HG03575 (cell line): ENCODE data around the gene RTN1.
A peak's percentile ranks its signal among the peaks of the same experiment; 100 is the strongest.

Experiments
- ATAC-seq: cut with Tn5 transposase; IDR thresholded peaks from one replicate; pipeline ENCODE4 v1.9.1; 2021; ENCODE audit not compliant: unreplicated experiment, insufficient number of reproducible peaks, low FRiP score; ENCODE audit errors: extremely low read depth

The RTN1 gene

DNA sequence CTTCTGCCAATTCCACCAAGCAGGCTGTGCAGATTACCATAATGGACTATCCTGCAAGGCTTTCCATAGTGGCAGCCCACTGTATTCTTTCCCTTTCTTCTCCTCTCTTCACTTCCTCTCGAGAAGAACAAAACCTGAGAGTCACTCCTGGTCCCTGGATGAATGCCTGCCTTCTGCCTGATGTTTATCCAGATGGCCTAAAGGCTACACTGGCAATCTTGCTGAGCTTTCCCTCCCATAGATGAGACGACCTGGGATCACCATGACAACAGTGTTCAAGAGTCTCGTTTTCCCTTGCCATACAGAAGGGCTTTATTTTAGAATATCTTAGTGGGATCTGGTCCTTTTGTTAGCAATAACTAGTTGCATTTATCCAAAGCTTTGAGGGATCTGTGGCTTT lies 142.3 kb downstream of the RTN1 start:
- no peak for ATAC-seq

DNA sequence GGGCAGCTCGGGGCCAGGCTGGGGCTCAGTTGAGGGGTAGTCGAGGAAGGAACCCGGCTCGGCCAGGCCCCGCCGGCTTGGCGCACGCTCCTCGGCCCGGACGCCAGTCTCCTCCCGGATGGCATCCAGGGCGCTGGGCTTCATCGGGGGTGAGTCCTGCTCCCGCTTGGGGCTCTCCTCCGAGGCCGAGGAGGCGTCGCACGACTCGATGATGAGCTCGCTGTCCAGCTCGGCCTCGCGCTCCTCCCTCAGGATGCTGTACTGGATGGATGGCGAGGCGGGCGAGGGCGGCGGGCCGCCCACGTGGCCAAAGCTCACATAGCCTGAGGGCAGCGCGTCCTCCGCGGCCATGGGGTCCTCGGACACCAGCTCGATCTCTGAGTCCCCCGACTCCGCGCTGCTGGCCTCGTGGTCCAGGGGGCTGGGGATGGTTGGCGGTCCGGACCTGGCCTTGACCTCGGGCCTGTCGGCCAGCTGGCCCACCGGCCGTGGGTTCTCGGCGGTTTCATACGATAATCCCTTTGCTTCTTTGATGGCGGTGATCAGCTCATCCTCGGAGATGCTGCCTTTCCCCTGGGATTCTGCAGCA lies 143.4 kb downstream of the RTN1 start:
- ATAC-seq: no peak

DNA sequence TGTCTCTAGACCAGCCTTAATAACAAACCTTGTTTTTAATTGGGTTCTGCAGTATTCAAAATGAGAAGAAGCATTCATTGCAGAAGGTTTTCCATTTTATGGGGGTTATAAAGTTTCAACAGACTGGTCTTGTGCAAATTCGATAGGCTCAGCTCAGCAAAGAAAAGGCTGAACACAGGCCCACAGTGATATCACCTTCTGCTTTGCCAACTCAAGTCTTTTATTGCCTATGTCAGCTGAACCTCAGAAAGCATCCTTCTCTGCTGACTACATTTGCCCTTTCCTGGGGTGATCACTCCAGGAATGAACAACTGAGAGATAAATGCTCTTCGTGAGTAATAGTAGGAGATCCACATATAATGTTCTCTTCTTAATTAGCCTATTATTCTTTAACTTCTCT lies 159.5 kb downstream of the RTN1 start:
- ATAC-seq: no peak

DNA sequence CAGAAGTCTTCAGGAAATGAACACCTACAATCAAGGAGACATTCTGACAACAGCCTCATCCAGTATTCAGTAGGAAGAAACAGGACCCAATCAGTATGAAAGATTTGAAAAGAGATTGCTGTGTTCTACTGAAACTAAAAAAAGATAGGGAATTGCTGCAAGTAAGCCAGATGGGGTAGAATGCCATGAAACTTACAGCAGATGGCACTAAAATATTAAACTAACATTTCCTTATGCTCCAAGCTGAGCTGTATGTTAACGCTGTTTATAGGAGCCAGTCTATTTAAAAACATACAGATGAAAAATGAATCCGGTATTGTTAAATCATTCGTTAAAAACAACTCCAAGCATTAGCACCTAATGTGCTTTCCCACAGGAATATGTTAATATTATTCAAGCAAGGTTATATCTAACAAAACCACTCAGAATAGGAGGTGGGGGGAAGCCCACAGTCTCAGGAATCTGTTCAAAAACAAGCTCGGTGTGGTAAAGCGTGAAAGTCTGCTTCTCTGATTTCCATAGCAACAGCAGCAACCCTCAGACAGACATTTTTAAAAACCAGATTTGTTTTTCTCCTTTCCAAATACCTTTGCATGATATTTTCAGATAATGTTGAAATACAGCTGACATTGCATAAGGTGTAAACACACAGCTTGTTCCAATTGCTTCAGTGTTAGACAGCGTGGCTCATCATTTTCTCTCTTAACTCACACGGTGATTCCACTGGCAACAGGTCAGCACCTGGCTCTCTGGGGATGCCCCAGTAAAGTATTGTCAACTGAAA lies 162.6 kb downstream of the RTN1 start:
- no peak for ATAC-seq

DNA sequence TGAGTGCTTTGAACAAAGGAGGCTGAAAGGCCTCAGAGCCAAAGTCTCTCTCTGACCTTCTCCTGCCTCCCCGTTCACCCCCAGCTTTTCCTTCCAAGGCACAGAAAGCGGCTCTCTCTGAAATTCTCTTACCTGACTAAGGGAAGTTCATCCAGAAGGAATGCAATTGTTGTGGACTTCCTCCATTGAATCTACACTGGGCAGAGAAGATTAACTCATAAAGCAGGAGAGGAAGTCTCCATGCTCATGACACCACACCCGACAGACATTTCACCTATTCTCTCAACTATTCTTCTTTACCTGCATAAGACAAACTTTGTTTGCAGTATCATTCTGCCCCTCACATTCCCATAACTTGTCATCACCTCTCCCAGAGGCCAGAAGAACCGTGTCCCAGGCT lies 164.7 kb downstream of the RTN1 start:
- no peak for ATAC-seq

DNA sequence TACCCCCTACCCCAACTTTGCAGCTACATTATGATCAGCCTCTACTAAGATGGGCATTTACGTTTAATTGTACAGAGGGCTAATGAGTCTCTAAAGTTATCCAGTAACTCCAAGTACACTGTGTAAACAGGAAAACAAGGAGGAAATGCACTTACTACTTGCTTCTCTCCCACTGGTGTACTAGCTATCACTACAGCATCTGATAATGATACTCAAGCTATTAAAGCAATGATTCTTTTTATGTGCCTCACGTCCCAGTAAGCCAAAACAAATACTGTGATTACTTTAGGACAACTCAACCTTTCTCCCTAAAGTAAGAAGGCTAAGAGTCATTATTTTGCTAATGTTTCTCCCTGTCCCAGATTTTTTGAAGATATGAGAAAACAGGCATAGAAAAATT lies 165.3 kb downstream of the RTN1 start:
- ATAC-seq: no peak

DNA sequence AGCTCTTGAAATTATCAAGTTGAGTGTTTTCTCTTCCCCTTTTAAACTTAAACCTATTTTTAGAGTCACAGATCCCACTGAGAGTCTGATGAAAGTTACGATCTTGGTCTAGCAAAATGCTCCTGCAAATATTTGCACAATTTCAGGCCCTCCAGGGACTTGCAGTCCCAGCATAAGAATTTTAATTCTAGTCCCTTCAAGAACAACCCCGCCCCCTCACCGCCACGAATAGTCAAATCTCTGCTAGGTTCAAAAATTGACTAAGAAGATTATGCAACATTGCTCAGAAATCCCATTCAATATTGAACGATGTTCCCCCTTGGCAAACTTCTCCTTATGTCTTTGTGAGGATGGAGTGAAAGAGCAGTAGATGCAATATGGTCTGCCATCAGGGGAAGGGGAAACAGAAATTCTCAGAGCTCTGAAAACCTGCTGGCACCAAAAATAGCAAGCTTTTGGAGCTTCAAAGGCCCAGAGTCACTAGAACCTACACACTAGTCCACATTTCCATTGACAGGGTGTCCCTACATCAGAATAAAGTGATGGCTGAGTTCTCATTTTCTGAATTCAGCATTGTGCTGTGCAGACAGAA lies 166.4 kb downstream of the RTN1 start:
- ATAC-seq: no peak

DNA sequence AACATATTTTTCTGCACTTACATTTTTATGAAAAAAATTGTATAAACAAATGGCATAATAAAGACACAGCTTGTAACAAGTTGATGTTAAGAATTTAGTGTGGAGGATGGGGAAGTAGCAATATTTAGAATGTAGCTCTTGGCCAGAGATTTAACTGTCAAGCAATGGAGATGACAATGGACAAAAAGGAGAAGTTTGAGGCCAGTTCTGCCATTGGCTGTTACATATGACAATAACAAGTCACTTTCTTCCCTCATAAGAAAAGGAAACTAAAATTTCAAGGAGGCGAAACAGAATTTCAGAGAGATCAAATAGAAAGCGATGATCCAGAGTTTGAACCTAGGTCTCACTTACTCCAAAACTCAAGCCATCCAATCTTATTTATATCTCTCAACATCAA lies 171.1 kb downstream of the RTN1 start:
- ATAC-seq: no peak

DNA sequence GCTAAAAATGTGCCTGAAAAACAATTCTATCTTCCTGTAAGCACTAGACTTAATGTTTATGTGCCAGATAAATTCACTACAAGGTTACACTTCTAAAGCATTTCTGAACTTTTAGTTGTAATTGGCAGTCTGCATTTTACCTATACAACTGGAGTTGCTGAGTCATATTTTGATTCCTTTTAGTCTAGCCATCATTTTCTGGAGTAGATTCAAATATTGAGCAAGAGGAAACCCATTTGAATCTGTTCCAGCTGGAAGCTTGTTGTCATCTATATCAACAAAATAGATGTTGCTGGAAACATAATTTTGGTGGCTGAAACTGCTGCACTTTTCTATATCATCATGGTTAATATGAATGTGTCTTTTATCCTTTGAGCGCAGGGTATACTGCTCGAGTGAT lies 171.8 kb downstream of the RTN1 start:
- no peak for ATAC-seq

DNA sequence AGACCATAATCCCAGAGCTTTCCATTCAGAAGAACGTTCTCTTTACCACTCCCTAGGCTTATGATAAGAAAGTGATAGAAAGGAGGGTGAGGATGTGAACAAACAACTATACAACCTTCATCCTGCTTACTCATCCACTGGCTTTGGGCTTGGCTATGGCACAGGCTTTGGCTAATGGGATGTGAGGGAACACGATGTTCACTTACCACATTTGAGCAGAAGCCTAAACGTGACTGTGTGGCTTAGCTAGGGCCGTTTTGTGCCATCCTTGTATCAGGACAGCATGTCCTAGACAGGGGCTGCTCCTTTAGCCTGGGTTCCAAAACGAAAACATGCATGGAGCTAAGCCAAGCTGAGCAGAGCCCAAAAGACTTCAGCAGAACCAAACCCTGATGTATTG lies 175.4 kb downstream of the RTN1 start:
- no peak for ATAC-seq

DNA sequence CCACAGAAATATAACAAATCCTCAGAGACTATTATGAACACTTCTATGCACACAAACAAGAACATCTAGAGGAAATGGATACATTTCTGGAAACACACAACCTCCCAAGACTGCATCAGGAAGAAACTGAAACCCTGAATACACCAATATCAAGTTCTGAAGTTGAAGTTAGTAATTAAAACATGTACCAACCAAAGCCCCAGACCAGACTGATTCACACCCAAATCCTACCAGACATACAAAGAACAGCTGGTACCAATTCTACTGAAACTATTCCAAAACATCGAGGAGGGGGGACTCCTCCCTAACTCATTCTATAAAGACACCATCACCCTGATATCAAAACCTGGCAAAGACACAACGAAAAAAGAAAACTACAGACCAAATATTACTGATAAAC lies 179.3 kb downstream of the RTN1 start:
- ATAC-seq: no peak

DNA sequence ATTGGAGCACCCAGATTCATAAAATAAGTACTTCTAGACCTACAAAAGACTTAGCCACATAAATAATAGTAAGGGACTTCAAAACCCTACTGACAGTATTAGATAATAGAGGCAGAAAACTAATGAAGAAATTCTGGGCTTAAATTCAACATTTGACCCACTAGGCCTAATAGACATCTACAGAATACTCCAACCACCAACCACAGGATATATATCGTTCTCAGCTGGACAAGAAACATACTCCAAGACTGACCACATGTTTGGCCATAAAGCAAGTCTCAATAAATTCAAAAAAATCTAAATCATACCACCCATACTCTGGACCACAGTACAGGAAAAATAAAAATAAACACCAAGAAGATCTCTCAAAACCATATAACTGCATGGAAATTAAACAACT lies 180.2 kb downstream of the RTN1 start:
- no peak for ATAC-seq

DNA sequence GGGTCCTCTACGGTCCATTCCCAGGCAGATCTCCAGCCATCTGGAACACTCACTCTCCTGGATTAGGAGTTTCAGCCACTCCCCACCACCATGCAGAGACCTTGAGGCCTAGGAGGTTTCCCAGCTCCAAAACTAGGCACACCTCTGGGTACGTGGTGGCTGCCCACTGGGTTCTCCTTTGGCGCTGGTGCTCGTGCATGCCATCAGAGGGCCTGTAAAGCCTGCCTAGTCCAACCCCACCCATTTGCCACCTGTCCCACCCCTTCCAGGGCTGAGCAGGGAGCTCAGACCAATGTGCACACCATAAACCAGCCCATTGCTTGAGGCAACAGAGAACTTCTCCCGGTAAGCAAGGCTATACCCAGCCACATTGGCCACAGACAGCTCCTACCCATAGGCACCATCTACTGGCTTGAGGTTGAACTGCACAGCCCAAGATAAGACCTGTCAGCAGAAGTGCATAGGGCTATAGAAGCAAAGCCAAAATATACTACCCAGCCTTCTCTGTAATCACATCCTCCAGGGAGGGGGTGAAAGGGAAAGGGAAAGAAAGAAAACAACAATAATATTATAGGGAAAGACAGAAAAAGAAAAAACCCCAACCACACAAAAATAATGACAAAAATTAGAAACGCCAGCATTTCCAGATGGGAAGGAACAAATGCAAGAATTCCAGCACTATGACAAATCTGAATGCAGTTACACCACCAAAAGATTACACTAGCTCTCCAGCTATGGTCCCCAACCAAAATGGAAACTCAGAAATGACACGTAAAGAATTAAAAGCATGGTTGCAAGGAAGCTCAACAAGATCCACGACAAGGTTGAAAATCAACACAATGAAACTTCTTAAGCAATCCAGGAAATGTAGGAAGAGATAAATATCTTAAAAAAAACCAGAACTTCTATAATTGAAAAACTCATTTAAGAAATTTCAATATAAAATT lies 182.1 kb downstream of the RTN1 start:
- peak; percentile 83 for ATAC-seq

DNA sequence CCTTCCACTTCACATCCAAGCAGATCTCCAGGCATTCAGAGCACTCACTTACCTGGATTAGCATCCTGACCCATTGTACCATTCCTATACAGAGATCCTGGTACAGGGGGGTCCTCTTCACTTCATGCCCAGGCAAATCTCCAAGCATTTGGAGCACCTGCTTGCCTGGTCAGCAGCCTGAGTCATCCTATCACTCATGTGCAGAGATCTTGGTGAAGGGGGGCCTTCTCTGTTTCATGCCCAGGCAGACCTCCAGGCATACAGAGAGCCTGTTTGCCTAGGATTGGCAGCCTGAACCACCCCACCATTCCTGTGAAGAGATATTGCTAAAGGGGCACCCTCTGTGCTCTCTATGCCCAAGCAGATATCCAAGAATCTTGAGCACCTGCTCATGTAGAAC lies 182.9 kb downstream of the RTN1 start:
- no peak for ATAC-seq

DNA sequence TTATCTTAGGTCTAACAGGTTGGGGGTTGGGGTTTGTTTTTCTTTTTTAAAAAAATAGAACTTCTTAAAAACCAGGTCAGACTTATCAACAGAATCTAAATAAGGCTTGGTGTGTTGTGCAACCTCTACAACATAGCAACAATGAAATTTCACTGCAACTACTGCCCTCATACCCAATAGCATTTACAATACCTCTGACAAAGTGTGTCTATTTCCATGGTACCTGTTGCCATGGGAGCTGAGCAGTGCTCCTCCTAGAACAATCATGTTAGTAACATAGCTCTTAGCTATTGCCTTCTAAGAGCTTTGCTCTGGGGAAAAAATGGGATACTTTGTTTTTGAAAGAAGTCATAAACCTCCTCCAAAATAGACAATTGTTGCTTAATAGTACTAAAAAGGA lies 190.7 kb downstream of the RTN1 start:
- ATAC-seq: no peak

DNA sequence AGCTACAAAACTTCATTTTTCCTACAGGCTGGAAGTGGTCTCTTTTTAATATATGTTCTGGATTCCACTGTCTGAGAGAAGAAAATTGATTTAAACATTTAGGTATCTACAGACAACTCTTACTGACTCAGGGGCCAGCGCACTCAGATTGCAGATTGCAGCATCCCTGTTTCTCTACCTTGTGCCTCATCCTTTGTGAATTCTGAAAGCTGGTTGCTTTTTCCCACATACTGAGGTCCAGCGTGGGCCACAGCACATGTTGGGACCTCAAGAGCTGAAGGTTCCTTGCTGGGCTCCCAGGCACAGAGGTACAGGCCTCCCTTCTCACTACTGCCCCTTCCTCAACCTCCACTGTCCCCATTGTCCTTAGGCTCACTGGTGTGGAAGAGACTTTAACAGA lies 192.2 kb downstream of the RTN1 start:
- no peak for ATAC-seq

DNA sequence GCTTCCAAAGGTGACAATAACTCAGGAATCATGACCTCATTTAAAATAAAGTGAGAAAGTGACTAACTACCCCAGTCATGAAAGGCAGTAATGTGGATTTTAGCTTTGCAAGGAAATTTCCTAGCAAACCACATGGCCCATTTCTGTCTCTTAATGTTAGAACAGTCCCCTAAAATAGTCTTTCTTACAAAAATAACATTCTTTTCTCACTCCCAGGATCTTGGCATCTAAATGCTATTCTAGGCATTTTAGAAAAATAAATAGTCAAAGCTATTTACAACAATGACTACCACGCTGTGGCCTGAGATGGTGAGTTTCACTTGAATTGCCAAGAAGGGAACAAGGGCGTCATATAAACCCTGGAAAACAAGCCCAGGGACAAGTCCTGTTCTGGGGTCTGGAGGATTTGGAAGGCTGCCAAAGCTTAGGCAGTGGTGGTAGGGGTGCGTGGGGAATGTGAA lies 192.8 kb downstream of the RTN1 start:
- no peak for ATAC-seq

DNA sequence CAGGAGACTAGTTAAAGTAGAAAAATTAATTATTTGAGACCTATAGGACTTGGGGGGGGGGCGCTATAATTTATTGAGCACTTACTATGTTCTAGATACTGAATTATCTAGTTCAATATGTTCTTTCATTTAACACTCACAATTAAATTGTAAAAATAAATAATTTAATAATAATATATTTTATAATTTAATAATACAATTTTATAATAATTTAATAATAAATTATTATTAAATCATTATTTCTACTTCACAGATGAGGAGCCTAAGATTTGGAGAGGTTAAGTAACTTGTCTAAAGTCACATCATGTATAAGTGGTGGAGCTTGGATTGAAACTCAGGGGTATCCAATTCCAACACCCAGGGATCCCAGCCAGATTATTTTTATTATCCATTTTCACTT lies 195.2 kb downstream of the RTN1 start:
- ATAC-seq: no peak

DNA sequence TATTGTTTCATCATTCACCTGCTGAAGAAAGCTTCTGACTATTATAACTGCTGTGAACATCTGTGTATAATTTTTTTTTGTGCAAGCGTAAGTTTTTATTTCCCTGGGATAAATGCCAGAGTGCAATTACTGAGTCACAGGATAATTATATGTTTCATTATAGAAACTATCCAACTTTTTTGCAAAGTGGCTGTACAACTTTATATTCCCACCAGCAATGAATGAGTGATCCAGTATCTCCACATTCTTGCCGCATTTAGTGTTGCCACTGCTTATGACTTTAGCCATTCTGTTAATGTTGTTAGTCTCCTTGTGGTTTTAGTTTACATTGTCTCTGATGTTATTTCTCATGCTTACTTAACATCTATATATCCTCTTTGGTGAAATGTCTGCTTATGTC lies 205.8 kb downstream of the RTN1 start:
- ATAC-seq: no peak
